Anterior cingulate cortex (tissue), 58 donors: ENCODE results near the gene MVB12B.

Experiments used
- DNase-seq, 58 donors: peaks; one replicate each; lab custom pipeline; 2025; lab: John Stamatoyannopoulos, UW

Gene MVB12B

GRCh38 chr9:126348911-126349550 is 22.4 kb downstream of the MVB12B start:
- DNase-seq, result no peak

DNA sequence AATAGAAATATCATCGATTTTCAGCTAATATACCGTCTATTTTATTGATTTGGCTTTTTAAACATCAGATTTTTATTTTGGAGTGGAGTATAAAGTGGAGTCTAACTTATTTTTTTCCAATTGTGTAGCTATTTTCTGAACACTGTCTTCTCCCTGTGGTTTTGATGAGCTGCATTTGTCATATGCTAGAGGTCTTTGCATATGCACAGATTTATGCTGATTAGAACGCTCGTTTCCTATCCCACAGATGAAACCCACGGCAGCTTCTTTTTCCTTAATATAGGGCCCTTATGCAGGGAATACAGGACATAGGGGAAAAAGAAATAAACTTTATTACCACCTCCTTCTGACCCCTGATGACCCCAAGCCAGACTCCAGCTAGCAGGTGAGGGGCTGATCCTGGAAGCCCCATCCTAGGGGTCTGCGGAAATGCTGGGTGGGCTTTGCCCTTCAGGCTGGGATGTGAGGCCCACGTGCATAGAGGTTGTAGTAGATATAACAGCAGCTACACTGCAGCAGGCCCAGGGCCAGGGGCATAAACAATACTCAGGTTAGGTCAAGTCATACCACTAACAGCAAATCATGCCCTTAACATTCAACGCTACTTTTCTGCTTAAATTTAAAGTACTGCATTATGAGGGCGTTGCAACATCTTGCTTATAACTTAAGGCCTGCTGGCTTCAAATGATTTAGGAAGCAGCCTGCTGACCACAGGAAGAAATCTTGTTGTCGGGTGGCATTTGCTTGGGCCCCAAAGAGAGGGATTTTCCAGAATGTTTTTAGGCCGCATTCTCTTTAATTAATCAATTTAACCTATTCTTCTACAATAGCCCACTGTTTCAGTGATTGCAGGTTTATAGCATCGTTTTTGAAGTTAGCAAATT is 28.5 kb downstream of the MVB12B start:
- DNase-seq, result no peak

DNA sequence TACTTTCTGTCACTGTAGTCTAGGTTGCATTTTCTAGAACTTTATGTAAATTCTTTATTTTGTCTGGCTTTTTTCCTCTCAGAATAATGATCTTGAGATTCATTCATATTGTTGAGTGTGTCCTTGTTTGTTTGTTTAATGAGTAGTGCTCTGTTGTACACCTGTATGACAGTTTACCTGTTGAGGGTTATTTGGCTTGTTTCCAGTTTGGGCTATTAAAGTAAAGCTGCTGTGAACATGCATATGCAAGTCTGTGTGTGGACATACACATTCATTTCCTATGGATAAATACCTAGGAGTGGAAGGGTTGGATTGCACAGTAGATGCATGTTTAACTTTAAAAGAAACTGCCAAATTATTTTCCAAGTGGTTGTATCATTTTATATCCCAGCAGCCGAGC is 30.4 kb downstream of the MVB12B start:
- no peak for DNase-seq

DNA sequence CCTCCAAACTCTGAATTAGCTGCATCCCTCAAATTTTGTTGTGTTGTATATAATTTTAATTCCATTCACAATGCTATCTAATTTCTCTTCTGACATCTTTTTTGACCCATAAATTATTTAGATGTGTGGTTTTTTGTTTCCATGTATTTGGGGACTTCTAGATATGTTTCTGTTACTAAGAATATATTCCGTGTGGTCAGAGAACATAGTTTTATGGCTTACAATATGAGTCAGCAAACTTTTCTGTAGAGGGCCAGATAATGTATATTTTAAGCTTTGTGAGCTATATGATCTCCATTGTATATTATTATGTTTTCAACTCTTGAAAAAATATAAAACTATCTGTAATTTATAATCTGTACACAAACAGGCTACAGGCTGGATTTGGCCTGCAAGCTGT is 33.4 kb downstream of the MVB12B start:
- DNase-seq, result no peak

- DNase-seq, result no peak
Measured at GRCh38 chr9:126361810-126362238, 35.2 kb downstream of the MVB12B start.

GRCh38 chr9:126363250-126363649 is 36.6 kb downstream of the MVB12B start:
- DNase-seq, result no peak

DNA sequence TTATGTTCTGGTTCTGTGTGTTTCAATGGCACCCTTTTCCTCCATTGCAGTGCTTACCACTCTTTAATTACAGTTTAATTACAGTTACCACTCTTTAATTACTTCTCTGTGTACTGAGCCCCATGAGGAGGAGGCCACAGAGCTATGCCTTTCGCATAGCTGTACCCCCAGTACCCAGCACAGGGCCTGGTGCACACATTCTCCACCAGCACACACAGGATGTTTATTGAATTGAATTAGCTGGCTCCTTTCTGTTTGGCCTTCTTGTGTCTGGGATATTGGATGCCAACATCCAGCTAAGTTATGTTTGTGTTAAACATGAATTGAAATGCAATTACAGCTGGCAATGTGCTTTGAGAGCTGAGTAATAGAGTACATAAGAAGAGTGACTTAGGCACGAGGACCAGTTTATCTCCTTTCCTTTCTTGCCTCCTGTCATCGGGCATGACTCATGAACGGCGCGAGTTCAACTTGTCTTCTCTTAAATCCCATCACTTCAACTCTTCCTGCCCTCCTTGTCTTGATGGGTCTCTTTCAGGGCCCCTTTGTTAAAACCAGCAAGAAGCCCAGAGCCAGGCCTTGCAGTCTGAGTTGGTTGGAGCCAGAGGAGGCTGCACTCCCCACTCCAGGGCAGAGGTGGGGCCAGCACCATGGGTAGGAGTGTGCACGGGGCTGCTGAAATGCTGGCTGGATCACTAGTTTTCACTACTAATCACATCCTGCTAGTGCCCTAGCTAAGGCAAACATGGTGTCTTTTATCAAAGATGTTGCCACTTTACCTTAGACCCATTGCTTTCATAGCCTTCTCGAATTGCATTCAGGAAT is 37.4 kb downstream of the MVB12B start:
- DNase-seq, result no peak

DNA sequence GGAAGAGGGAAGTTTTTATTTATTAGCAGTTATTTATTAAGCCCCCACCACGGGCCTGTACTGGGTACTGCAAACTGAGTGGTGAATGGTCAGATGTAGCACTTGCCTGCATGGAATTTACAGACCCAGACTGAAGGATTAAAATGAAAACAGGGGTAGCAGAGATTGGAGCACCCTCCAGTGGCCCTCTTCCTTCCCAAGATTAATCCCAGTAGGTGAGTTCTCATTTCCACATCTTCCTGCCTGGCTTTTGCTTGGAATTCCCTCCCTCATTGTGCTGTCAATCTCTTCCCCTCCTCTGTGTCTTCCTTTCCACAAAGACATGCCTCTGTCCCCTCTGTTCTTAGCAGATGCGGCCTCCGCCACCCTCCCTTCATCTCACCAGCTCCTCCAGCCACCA is 39.2 kb downstream of the MVB12B start:
- DNase-seq, result peak in 2 of 58 donors; percentile 23 to 37

DNA sequence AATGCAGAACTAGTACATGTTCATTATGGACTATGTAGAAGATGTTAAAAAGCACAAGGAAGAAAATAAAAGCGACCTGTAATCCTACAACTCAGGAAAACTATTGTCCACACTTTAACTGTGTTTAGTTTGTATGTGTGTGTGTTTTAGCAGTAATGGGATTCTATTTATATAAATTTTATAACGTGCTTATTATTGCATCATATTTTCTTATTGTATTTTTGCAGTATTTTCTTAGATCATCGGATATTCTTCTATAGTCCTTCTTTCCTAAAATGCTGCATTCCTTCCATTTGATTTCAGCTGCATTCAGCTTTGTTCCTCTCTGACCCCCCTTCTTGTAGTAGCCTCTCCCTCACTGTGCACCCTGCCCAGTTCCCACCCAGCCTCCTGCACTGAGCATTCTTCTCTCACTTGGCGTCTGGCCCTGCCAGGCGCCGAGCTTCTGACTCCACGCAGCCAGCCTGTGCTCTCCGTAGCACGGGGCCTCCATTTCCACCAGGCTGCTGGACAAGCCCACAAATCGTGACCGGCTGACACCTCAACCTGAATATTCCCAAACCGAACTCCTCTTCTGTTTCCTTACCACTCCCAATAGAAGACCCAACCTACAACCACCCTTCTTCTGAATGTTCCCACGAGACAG is 39.9 kb downstream of the MVB12B start:
- peak in 39 of 58 donors; percentile 23 to 85 (median 66) for DNase-seq

GRCh38 chr9:126367139-126367538 is 40.5 kb downstream of the MVB12B start:
- DNase-seq, result no peak

DNA sequence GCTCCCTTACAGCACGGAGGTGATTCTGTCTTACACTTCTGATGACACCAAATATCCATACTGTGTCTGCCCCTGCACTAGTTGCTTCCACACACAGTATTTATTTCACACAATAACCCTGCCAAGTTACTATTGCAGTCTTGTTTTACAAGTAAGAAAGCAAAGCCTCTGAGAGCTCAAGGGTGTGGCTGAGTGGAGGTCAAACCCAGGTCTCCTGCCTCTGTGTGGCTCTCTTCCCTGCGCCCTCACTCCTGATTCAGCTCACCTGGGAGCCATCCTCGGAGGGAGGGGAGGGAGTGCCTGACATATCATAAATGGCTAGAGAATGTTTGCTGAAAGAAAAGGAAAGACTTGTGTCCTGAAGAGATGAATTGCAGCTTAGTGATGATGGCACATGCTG is 41.0 kb downstream of the MVB12B start:
- no peak for DNase-seq

DNA sequence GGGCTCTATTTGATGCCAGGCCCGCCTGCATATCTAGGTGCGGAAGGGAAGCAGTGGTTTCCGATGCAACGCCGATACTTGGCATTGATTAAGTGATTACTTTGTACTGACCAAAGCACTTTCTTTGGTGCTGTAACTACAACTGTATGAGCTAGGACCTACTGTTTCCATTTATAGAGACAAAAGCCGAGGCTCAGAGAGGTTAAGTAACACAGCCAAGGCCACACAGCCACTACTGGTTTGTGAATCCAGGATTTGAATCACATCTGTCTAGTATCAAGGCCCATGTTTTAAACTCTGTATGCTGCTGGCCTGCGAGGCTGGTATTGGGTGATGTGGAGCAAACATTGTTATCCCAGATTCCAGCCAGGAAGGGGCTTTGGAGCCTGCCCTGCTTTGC is 41.4 kb downstream of the MVB12B start:
- DNase-seq, result no peak

DNA sequence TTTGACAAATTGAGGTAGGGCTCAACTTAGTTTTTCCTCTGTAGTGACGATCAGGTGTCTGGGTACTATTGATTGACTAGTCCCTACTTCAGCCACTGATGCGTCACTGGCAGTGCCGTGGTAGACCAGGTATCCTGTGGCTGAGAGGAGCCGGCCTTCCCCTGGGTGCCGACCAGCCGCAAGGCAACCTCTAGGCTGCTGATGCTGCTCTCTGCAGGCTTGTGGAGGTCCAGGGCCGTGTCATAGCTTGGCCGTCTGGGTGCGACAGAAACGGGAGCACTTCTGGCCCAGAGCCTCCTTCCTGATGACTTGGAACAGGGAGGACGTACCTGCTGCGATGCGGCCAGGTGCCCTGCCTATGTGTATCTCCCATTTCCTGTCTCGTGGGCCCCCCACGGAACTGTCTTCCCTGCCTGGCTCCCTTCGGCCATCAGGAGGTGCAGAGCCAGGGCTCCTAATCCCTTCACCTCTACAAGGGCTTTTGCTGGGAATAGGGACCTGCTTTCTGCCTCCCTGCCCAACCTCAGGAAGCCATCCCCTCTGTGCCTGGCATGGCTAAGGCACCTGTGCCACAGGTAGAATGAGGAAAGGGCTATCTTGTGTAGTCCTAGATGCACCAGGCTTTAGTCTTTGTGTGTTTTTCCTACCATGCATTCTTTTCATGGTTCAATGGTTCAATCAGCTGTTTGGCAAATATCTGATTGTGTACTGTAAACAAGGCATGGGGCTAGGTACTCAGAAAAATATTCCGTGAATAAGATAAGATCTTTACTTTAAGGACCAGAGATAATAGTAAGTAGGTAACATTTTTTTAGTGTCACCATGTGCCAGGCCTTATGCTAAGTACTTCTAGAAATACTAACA is 44.6 kb downstream of the MVB12B start:
- DNase-seq, result no peak

DNA sequence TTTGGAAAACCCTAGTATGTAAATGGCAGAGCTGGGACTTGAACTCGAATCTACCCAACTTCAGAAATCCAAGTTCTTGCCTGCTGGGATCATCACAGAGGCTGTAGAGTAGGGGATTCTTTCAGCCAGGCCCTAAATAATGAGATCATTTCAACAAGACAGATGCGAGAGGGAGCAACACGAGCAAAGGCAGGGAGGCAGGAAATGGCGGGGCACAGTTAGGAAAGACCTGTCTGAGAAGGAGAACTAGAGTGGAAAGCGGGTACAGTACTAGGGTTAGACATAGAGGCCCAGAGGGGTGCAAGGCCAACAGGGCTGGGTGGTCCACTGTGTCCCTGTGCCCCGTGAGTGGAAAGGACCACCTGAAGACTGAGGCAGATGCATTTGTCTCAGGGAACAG is 46.1 kb downstream of the MVB12B start:
- DNase-seq, result no peak

- DNase-seq, result no peak
Measured at GRCh38 chr9:126373241-126373640, 46.6 kb downstream of the MVB12B start.

DNA sequence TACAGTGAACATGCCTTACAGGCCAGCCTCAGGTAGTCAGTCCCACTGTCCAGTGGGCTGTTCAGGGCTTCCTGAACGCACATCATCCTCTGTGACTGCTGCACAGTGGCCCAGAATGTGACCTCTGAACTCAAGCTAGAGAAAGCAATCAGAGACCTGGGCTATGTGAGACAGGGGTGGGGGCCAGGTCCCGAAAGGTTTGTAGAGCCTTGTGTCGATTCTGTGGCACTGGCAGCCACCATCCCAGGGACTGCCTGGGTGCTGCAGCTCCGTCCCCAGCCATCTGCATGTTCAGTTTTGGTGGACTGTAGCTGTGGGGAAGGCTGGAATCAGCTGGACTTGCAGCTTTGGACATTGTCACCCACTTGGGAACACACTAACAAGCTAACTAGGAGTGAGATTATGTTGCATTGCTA is 47.7 kb downstream of the MVB12B start:
- DNase-seq, result peak in 2 of 58 donors; percentile 37 to 52

- DNase-seq, result peak in 8 of 58 donors; percentile 25 to 57 (median 48)
Measured at GRCh38 chr9:126375386-126375785, 48.8 kb downstream of the MVB12B start.

GRCh38 chr9:126376311-126377175 is 49.9 kb downstream of the MVB12B start:
- DNase-seq, result peak in 54 of 58 donors; percentile 39 to 93 (median 78)

GRCh38 chr9:126377176-126377509 is 50.5 kb downstream of the MVB12B start:
- DNase-seq, result peak in 2 of 58 donors; percentile 68 to 78
